ENCODE measurements around the gene EGLN1.

- TF ChIP-seq CTCF (IDR thresholded peaks at IDR 0.05): no peak
- no peak for TF ChIP-seq POLR2A (IDR thresholded peaks at IDR 0.05)
Observed at GRCh38 chr1:231395076-231395997, 26.8 kb downstream of the EGLN1 start.
